Measurements from ENCODE around the gene PIGQ. TPM values are rescaled to one million over a fixed set of nuclear protein-coding genes. Genes with fewer than 3 reads are reported as not detected.

The PIGQ gene
- total RNA-seq, 1 donor from 2014 or later = 70.2 TPM

- Histone ChIP-seq H3K36me3 (peaks cover 39 to 51% of the 10 kb centered on the region in 2 donors), H3K27ac (no peak overlapping the region)
- intact Hi-C loops (cut with DNase I) = no loop called here
Observed at GRCh38 chr16:630249-630814, 60.6 kb downstream of the PIGQ start.

GRCh38 chr16:630815-631405 is 61.1 kb downstream of the PIGQ start, which contains the start of gene WFIKKN1:
Gene WFIKKN1, plus strand, starts transcription at chr16:630985. Its CDS starts 269 bp downstream, at chr16:631254.
- peaks cover 6 to 14% of the 10 kb centered on the region in 2 donors for H3K4me1 ChIP-seq
- no peak for DNase-seq (ENCODE audit: low spot score in 2 of 2)
- H3K27ac ChIP-seq = no peak within 1 kb of the TSS
- no peaks in the 10 kb centered on the region for H3K9me3 ChIP-seq
- H3K27me3 ChIP-seq = no peaks in the 10 kb centered on the region
- H3K4me3 ChIP-seq = no peak within 1 kb of the TSS
- peaks cover 36 to 46% of the 10 kb centered on the region in 2 donors for H3K36me3 ChIP-seq
- intact Hi-C loops (cut with DNase I) = no loop called here
- TF ChIP-seq CTCF (IDR thresholded peaks at IDR 0.05) = no peak

More at GRCh38 chr16:630249-630814, 60.6 kb downstream of the PIGQ start:
- DNase-seq (ENCODE audit: low spot score in 2 of 2) = no peak
- H3K4me1 ChIP-seq = peaks cover 2 to 9% of the 10 kb centered on the region in 2 donors
- H3K27me3 ChIP-seq = no peaks in the 10 kb centered on the region
- H3K9me3 ChIP-seq = no peaks in the 10 kb centered on the region
- no peak overlapping the region for H3K4me3 ChIP-seq
- no peak for TF ChIP-seq CTCF (IDR thresholded peaks at IDR 0.05)

- no peak for TF ChIP-seq CTCF (IDR thresholded peaks at IDR 0.05)
Observed at GRCh38 chr16:631808-632358, 62.1 kb downstream of the PIGQ start.

GRCh38 chr16:632486-633335 is 62.9 kb downstream of the PIGQ start:
- Histone ChIP-seq H3K27me3 (no peaks in the 10 kb centered on the region), H3K27ac (no peak overlapping the region), H3K4me3 (no peak overlapping the region), H3K9me3 (no peaks in the 10 kb centered on the region), H3K36me3 (peaks cover 18 to 28% of the 10 kb centered on the region in 2 donors), H3K4me1 (peaks cover 6 to 17% of the 10 kb centered on the region in 2 donors)
- intact Hi-C loops (cut with DNase I) = no loop called here
- DNase-seq (ENCODE audit: low spot score in 2 of 2) = no peak
- no peak for TF ChIP-seq CTCF (IDR thresholded peaks at IDR 0.05)

More at GRCh38 chr16:631808-632358, 62.1 kb downstream of the PIGQ start:
- H3K27ac ChIP-seq = no peak overlapping the region
- no peak overlapping the region for H3K4me3 ChIP-seq
- H3K27me3 ChIP-seq = no peaks in the 10 kb centered on the region
- H3K9me3 ChIP-seq = no peaks in the 10 kb centered on the region
- intact Hi-C loops (cut with DNase I) = no loop called here
- H3K36me3 ChIP-seq = peaks cover 27 to 36% of the 10 kb centered on the region in 2 donors
- H3K4me1 ChIP-seq = peaks cover 6 to 14% of the 10 kb centered on the region in 2 donors
- DNase-seq (ENCODE audit: low spot score in 2 of 2) = no peak

- Histone ChIP-seq H3K36me3 (peaks cover 17 to 20% of the 10 kb centered on the region in 2 donors), H3K9me3 (no peaks in the 10 kb centered on the region), H3K27ac (no peak overlapping the region), H3K27me3 (no peaks in the 10 kb centered on the region), H3K4me3 (no peak overlapping the region), H3K4me1 (peaks cover 6 to 17% of the 10 kb centered on the region in 2 donors)
- no peak for TF ChIP-seq CTCF (IDR thresholded peaks at IDR 0.05)
- intact Hi-C loops (cut with DNase I) = no loop called here
- no peak for DNase-seq (ENCODE audit: low spot score in 2 of 2)
Observed at GRCh38 chr16:633336-634050, 63.7 kb downstream of the PIGQ start.
